GM23338 (cell line): ENCODE results near the gene WBP2. TPM values are rescaled to one million over a fixed set of nuclear protein-coding genes. Genes with fewer than 3 reads are reported as not detected.
A peak's percentile ranks its signal among the peaks of the same experiment; 100 is the strongest.

Experiments
- ATAC-seq: fragments of 200-7000 bp; cut with Tn5 transposase; 3 replicates; pipeline ENCODE4 v1.9.1; 2020
- DNase-seq: peaks from one replicate; pipeline ENCODE4 v3.0.0-alpha.2; 2015; ENCODE audit warnings: low spot score
- H2AFZ ChIP-seq: fragments of 200-600 bp; sonication (generic); 2 replicates; pipeline ENCODE4 v1.8.0; 2016; ENCODE audit warnings: antibody characterized with exemption, mild to moderate bottlenecking, moderate library complexity
- H3F3A ChIP-seq: fragments of 200-600 bp; sonication (generic); replicated peaks from 2 replicates; pipeline ENCODE4 v1.8.0; 2017; ENCODE audit warnings: antibody characterized with exemption, mixed run types, low read depth
- H3K27ac ChIP-seq: fragments of 200-600 bp; sonication (generic); 2 replicates; pipeline ENCODE4 v1.6.1; 2016; ENCODE audit warnings: low read depth
- H3K27me3 ChIP-seq: fragments of 200-600 bp; sonication (generic); 2 replicates; pipeline ENCODE4 v1.8.0; 2016; ENCODE audit warnings: mild to moderate bottlenecking, mixed run types, moderate library complexity; ENCODE audit not compliant: insufficient read depth
- H3K36me3 ChIP-seq: fragments of 200-600 bp; sonication (generic); 2 replicates; pipeline ENCODE4 v1.8.0; 2016; ENCODE audit warnings: mild to moderate bottlenecking; ENCODE audit not compliant: insufficient read depth
- H3K4me1 ChIP-seq: fragments of 200-600 bp; sonication (generic); 2 replicates; pipeline ENCODE4 v1.8.0; 2016; ENCODE audit warnings: mild to moderate bottlenecking, moderate library complexity; ENCODE audit not compliant: insufficient read depth
- H3K4me2 ChIP-seq: fragments of 200-600 bp; sonication (generic); 2 replicates; pipeline ENCODE4 v1.7.1; 2017; ENCODE audit warnings: mixed run types
- H3K4me3 ChIP-seq: fragments of 200-600 bp; sonication (generic); 2 replicates; pipeline ENCODE4 v1.6.1; 2016; ENCODE audit warnings: mixed run types
- H3K79me2 ChIP-seq: fragments of 200-600 bp; sonication (generic); replicated peaks from 2 replicates; pipeline ENCODE4 v1.8.0; 2017; ENCODE audit warnings: mild to moderate bottlenecking; ENCODE audit not compliant: insufficient read depth
- H3K9me2 ChIP-seq: fragments of 200-600 bp; sonication (generic); 2 replicates; pipeline ENCODE4 v1.8.0; 2017; ENCODE audit not compliant: insufficient read depth
- H4K20me1 ChIP-seq: fragments of 200-600 bp; sonication (generic); replicated peaks from 2 replicates; pipeline ENCODE4 v1.8.0; 2017; ENCODE audit warnings: mild to moderate bottlenecking; ENCODE audit not compliant: insufficient read depth
- H3K27ac Mint-ChIP-seq: 2 replicates; pipeline ENCODE4 v1.8.0; 2020; ENCODE audit warnings: inconsistent platforms, mild to moderate bottlenecking, moderate library complexity, mixed read lengths
- H3K27me3 Mint-ChIP-seq: 3 replicates; pipeline ENCODE4 v1.8.0; 2022; ENCODE audit warnings: low read depth, mild to moderate bottlenecking, moderate library complexity, mixed read lengths, inconsistent platforms; ENCODE audit not compliant: insufficient read depth, poor library complexity
- H3K36me3 Mint-ChIP-seq: 3 replicates; pipeline ENCODE4 v1.8.0; 2021; ENCODE audit warnings: low read depth, mild to moderate bottlenecking, inconsistent platforms, moderate library complexity, mixed read lengths
- H3K4me1 Mint-ChIP-seq: 3 replicates; pipeline ENCODE4 v1.8.0; 2020; ENCODE audit warnings: mild to moderate bottlenecking, inconsistent platforms, mixed read lengths
- H3K4me3 Mint-ChIP-seq: 3 replicates; pipeline ENCODE4 v1.8.0; 2021; ENCODE audit warnings: moderate library complexity, mild to moderate bottlenecking, inconsistent platforms, mixed read lengths
- H3K9me3 Mint-ChIP-seq: 3 replicates; pipeline ENCODE4 v1.8.0; 2020; ENCODE audit warnings: moderate library complexity, mild to moderate bottlenecking, inconsistent platforms, mixed read lengths
- CREB1 ChIP-seq: fragments of 250-450 bp; sonication (Bioruptor Pico); IDR thresholded peaks from 2 replicates; pipeline ENCODE4 v1.5.0; 2020; ENCODE audit warnings: low read depth, mild to moderate bottlenecking, moderate library complexity
- CTCF ChIP-seq, 2 experiments: fragments of 200-600 bp in 1 of 2; sonication (generic) in 1 of 2; conservative IDR thresholded peaks; 2 replicates each; pipeline versions ENCODE4 v1.5.1 to v1.6.1; 2016 to 2017; ENCODE audit warnings: antibody characterized with exemption in 2 of 2, low read depth in 2 of 2, mild to moderate bottlenecking in 2 of 2, moderate library complexity in 1 of 2
- EZH2 ChIP-seq: fragments of 200-600 bp; sonication (generic); IDR thresholded peaks from one replicate; pipeline ENCODE4 v1.8.0; 2017; ENCODE audit warnings: antibody characterized with exemption, mild to moderate bottlenecking, low read depth; ENCODE audit not compliant: unreplicated experiment
- EZH2phosphoT487 ChIP-seq: fragments of 200-600 bp; sonication (generic); IDR thresholded peaks from one replicate; pipeline ENCODE4 v1.8.1; 2018; ENCODE audit warnings: antibody characterized with exemption; ENCODE audit not compliant: unreplicated experiment
- JUNB ChIP-seq: IDR thresholded peaks from one replicate; pipeline ENCODE4 v1.6.1; 2016; ENCODE audit warnings: antibody characterized with exemption; ENCODE audit not compliant: unreplicated experiment
- NANOG ChIP-seq: IDR thresholded peaks from 2 replicates; pipeline ENCODE4 v1.6.1; 2016; ENCODE audit warnings: antibody characterized with exemption, borderline replicate concordance
- POLR2AphosphoS5 ChIP-seq: IDR thresholded peaks from 2 replicates; pipeline ENCODE4 v1.6.1; 2016; ENCODE audit warnings: antibody characterized with exemption, low read depth
- REST ChIP-seq: IDR thresholded peaks from one replicate; pipeline ENCODE4 v1.6.1; 2018; ENCODE audit warnings: antibody characterized with exemption; ENCODE audit not compliant: unreplicated experiment
- ZNF331 ChIP-seq: fragments of 250-450 bp; sonication (Bioruptor Pico); IDR thresholded peaks from 2 replicates; pipeline ENCODE4 v1.5.0; 2020; ENCODE audit warnings: low read depth, mild to moderate bottlenecking, moderate library complexity
- ZNF462 ChIP-seq: fragments of 250-450 bp; sonication (Bioruptor Pico); IDR thresholded peaks from 2 replicates; pipeline ENCODE4 v1.5.0; 2020; ENCODE audit warnings: mild to moderate bottlenecking, moderate library complexity
- polyA plus RNA-seq: library from polyadenylated mRNA; unstranded; fragments of >200 nt; fragmentation: Nextera tagmentation; extraction: Ambion mirVana; gene quantifications from 2 replicates; pipeline ENCODE4 v1.2.1, GENCODE V29; 2016
- total RNA-seq: library from RNA; depleted of rRNA; stranded (reverse); fragments of >200 nt; shearing (Covaris generic); gene quantifications from 2 replicates; pipeline ENCODE4 v1.2.3, GENCODE V29; 2014

WBP2 gene
- total and polyA plus RNA-seq, 2 experiments from 2014 or later = 36.2 to 63.5 TPM

- no peak for TF ChIP-seq REST
- no peak for TF ChIP-seq EZH2phosphoT487
- no peak for TF ChIP-seq CTCF (conservative IDR thresholded peaks at IDR 0.05; ENCODE audit: low read depth in 2 of 2)
- TF ChIP-seq NANOG = no peak
- TF ChIP-seq POLR2AphosphoS5 = no peak
- no peak for TF ChIP-seq EZH2
- TF ChIP-seq ZNF331 (CRISPR knock-in tag) = no peak
These were observed 240 bp downstream of the WBP2 start (continued) for GRCh38 chr17:75854881-75855309.

GRCh38 chr17:75854101-75854748, 910 bp downstream of the WBP2 start:
- Histone ChIP-seq H3K4me1 (peaks cover 6% of the 10 kb centered on the region), H2AFZ (no peak overlapping the region), H4K20me1 (0 out of 2 replicates have a peak, but pooled peaks cover 10% of the 10 kb centered on the region), H3F3A (peaks cover 12% of the 10 kb centered on the region), H3K9me2 (no peaks in the 10 kb centered on the region), H3K4me3 (peak overlapping the region; percentile 64), H3K4me2 (peak overlapping the region; percentile 87), H3K27me3 (no peaks in the 10 kb centered on the region), H3K36me3 (peaks cover 7% of the 10 kb centered on the region; the same call in 1 of the 2 replicates), H3K27ac (peak overlapping the region; percentile 73), H3K79me2 (peaks cover 20% of the 10 kb centered on the region)
- Mint-ChIP-seq H3K9me3 (no peaks in the 10 kb centered on the region), H3K27ac (no peak overlapping the region; the same call in 1 of the 2 replicates), H3K36me3 (peaks cover 25% of the 10 kb centered on the region; the same call in 2 of the 3 replicates), H3K27me3 (peaks cover 3% of the 10 kb centered on the region), H3K4me3 (no peak overlapping the region), H3K4me1 (peaks cover 9% of the 10 kb centered on the region)
- DNase-seq (no peak), ATAC-seq (no peak)
- TF ChIP-seq ZNF331 (CRISPR knock-in tag) = no peak
- no peak for TF ChIP-seq ZNF462 (CRISPR knock-in tag)
- no peak for TF ChIP-seq CREB1 (CRISPR knock-in tag)
- TF ChIP-seq NANOG = no peak
- TF ChIP-seq JUNB = no peak
- TF ChIP-seq EZH2 = no peak
